DND-41 (cell line): ENCODE measurements around the gene SLC39A12.

Source experiments
- ATAC-seq: fragments of 200-7000 bp; cut with Tn5 transposase; 3 replicates; pipeline ENCODE4 v1.9.1; 2021; ENCODE audit warnings: low read depth; ENCODE audit not compliant: insufficient read depth
- DNase-seq: peaks from one replicate; pipeline ENCODE4 v3.0.0-alpha.2; 2020
- H2AFZ ChIP-seq: 2 replicates; pipeline ENCODE4 v1.6.0; 2012; ENCODE audit warnings: low read depth, low read length
- H3K27ac ChIP-seq: 2 replicates; pipeline ENCODE4 v1.5.1; 2012; ENCODE audit warnings: low read length, inconsistent platforms
- H3K27me3 ChIP-seq: fragments of 200-600 bp; sonication (generic); 2 replicates; pipeline ENCODE4 v1.6.0; 2012; ENCODE audit warnings: low read length, mild to moderate bottlenecking, inconsistent platforms; ENCODE audit not compliant: insufficient read depth, poor library complexity
- H3K36me3 ChIP-seq: 2 replicates; pipeline ENCODE4 v1.5.1; 2012; ENCODE audit warnings: low read length, inconsistent platforms; ENCODE audit not compliant: insufficient read depth
- H3K4me1 ChIP-seq: 2 replicates; pipeline ENCODE4 v1.5.1; 2012; ENCODE audit warnings: mild to moderate bottlenecking, low read length; ENCODE audit not compliant: insufficient read depth
- H3K4me2 ChIP-seq: 2 replicates; pipeline ENCODE4 v1.6.0; 2012; ENCODE audit warnings: mild to moderate bottlenecking, moderate library complexity, low read length, inconsistent platforms; ENCODE audit not compliant: insufficient read depth
- H3K4me3 ChIP-seq, 2 experiments: fragments of 200-600 bp in 1 of 2; shearing (Covaris generic) in 1 of 2; 2 replicates each; pipeline ENCODE4 v1.5.1; 2012 to 2016; ENCODE audit warnings: inconsistent platforms in 2 of 2, low read length in 2 of 2, mild to moderate bottlenecking in 2 of 2, low read depth in 1 of 2, moderate library complexity in 1 of 2
- H3K79me2 ChIP-seq: 2 replicates; pipeline ENCODE4 v1.6.0; 2012; ENCODE audit warnings: low read length, inconsistent platforms; ENCODE audit not compliant: insufficient read depth
- H3K9ac ChIP-seq: 2 replicates; pipeline ENCODE4 v1.6.0; 2012; ENCODE audit warnings: low read depth, mild to moderate bottlenecking, inconsistent platforms, low read length, moderate library complexity
- H3K9me3 ChIP-seq: 2 replicates; pipeline ENCODE4 v1.5.1; 2012; ENCODE audit warnings: low read length, moderate library complexity, mild to moderate bottlenecking, inconsistent platforms; ENCODE audit not compliant: insufficient read depth, severe bottlenecking
- H4K20me1 ChIP-seq: 2 replicates; pipeline ENCODE4 v1.6.0; 2012; ENCODE audit warnings: low read length; ENCODE audit not compliant: insufficient read depth
- EZH2 ChIP-seq: IDR thresholded peaks from 3 replicates; pipeline ENCODE4 v1.6.1; 2012; ENCODE audit warnings: borderline replicate concordance, low read depth, mild to moderate bottlenecking, moderate library complexity, low read length, inconsistent platforms; ENCODE audit not compliant: severe bottlenecking
- TF ChIP-seq, protein P1 (sequence below): IDR thresholded peaks from 2 replicates; pipeline ENCODE4 v1.5.1; 2012; ENCODE audit warnings: borderline replicate concordance, low read length, moderate library complexity, mild to moderate bottlenecking; ENCODE audit not compliant: poor library complexity, severe bottlenecking; ENCODE audit errors: extremely low read depth

SLC39A12 gene

DNA sequence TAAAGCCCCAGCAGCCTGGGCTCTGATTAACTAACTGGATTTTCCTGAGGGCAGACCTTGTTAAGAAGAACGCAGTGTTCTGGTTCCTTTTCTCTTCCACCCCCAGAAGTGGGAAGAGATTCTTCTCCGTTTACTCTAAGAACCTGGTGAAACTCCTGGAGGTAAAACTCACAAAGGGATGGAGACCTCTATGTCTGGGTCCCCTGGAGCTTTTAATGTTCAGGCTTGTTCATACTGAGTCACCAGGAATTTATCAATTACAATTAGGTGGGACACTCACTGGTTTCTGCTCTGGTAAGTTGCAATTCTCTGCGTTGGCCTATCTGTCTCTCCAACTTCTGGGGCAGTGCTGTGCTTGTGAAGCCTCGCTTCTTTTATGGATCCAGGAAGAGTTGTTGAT lies 115.2 kb downstream of the SLC39A12 start:
- Histone ChIP-seq H2AFZ (no peak overlapping the region), H3K79me2 (no peaks in the 10 kb centered on the region)
- no peak for ATAC-seq

DNA sequence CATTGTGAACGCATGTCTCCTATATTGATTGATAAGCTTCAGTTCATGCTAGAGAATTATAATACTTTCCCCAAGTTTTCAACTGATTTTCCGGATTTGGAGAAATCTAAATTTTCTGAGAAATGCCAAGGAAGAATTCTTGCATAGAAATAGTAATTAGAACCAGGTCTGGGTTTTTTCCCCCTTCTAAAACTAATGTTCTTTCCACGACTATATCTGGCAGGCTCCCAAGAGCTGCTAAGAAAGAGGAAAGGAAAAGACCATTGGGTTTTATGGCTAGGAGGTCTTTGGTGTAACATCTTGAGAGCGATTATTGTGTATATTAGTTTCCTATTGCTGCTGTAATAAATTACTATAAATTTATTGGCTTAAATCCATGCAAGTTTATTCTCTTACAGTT lies 116.7 kb downstream of the SLC39A12 start:
- no peak for ATAC-seq
- H3K9me3 ChIP-seq = no peaks in the 10 kb centered on the region
- no peaks in the 10 kb centered on the region for H4K20me1 ChIP-seq
- no peaks in the 10 kb centered on the region for H3K4me1 ChIP-seq
- no peak overlapping the region for H3K9ac ChIP-seq
- H3K36me3 ChIP-seq = no peaks in the 10 kb centered on the region
- no peak overlapping the region for H3K4me3 ChIP-seq
- no peak overlapping the region for H2AFZ ChIP-seq
- no peak for DNase-seq
- no peak overlapping the region for H3K4me2 ChIP-seq
- TF ChIP-seq EZH2 = no peak
- TF ChIP-seq, protein P1, sequence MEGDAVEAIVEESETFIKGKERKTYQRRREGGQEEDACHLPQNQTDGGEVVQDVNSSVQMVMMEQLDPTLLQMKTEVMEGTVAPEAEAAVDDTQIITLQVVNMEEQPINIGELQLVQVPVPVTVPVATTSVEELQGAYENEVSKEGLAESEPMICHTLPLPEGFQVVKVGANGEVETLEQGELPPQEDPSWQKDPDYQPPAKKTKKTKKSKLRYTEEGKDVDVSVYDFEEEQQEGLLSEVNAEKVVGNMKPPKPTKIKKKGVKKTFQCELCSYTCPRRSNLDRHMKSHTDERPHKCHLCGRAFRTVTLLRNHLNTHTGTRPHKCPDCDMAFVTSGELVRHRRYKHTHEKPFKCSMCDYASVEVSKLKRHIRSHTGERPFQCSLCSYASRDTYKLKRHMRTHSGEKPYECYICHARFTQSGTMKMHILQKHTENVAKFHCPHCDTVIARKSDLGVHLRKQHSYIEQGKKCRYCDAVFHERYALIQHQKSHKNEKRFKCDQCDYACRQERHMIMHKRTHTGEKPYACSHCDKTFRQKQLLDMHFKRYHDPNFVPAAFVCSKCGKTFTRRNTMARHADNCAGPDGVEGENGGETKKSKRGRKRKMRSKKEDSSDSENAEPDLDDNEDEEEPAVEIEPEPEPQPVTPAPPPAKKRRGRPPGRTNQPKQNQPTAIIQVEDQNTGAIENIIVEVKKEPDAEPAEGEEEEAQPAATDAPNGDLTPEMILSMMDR = no peak
- H3K27ac ChIP-seq = no peak overlapping the region
- no peaks in the 10 kb centered on the region for H3K27me3 ChIP-seq
- H3K79me2 ChIP-seq = no peaks in the 10 kb centered on the region

More for the DNA sequence above, 115.2 kb downstream of the SLC39A12 start:
- Histone ChIP-seq H4K20me1 (no peaks in the 10 kb centered on the region), H3K27me3 (no peaks in the 10 kb centered on the region), H3K9ac (no peak overlapping the region), H3K9me3 (no peaks in the 10 kb centered on the region), H3K4me1 (no peaks in the 10 kb centered on the region), H3K4me2 (no peak overlapping the region), H3K27ac (no peak overlapping the region), H3K4me3 (no peak overlapping the region), H3K36me3 (no peaks in the 10 kb centered on the region)
- TF ChIP-seq, protein P1 = no peak
- TF ChIP-seq EZH2 = no peak
- no peak for DNase-seq

DNA sequence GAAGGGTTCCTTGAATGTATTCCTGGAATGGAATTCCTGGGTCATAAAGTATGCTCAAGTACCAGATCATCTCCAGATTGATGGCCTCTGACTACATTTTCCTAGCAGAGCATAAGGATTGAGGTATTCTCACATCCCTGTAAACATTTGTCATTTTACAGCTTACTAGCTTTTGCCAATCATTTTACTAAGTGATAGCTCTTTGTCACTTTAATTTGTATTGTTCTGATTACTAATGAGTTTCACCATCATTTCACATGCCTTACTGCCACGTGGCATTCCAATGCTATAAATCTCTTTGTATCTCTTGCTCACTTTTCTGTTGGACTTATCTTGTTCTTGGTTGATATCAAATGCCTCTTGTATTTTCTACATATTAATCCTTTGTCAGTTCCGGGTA lies 119.9 kb downstream of the SLC39A12 start:
- Histone ChIP-seq H3K9ac (no peak overlapping the region), H3K36me3 (no peaks in the 10 kb centered on the region), H4K20me1 (no peaks in the 10 kb centered on the region), H3K27ac (no peak overlapping the region), H3K4me1 (no peaks in the 10 kb centered on the region), H3K27me3 (no peaks in the 10 kb centered on the region), H3K4me3 (no peak overlapping the region), H3K4me2 (no peak overlapping the region), H3K79me2 (no peaks in the 10 kb centered on the region), H3K9me3 (no peaks in the 10 kb centered on the region), H2AFZ (no peak overlapping the region)
- ATAC-seq (no peak), DNase-seq (no peak)
- no peak for TF ChIP-seq EZH2
- TF ChIP-seq, protein P1 = no peak

DNA sequence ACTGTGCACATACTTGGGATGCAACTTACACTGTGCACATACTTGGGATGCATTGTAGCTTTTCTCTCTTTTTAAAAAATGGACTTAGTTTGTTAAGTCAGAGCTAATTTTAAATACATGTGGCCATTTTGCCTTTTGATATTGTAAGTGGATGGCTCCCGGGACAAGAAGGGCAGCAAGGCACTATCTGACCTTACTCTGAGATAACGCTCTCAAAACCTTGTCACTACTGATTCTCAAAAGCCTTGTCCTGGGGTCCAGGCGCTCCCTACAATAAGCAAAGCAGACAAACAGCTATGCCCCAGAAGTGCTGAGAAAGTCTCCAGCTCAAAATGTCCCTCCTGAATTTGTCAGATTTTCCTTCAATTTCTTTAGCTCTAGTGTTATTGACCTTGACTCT lies 121.6 kb downstream of the SLC39A12 start:
- Histone ChIP-seq H3K27me3 (peaks cover 2% of the 10 kb centered on the region), H3K4me2 (no peak overlapping the region), H3K4me1 (no peaks in the 10 kb centered on the region), H2AFZ (no peak overlapping the region), H3K36me3 (no peaks in the 10 kb centered on the region), H3K4me3 (no peak overlapping the region), H4K20me1 (no peaks in the 10 kb centered on the region), H3K9me3 (no peaks in the 10 kb centered on the region), H3K9ac (no peak overlapping the region), H3K79me2 (no peaks in the 10 kb centered on the region), H3K27ac (no peak overlapping the region)
- DNase-seq = no peak
- no peak for TF ChIP-seq EZH2
- TF ChIP-seq, protein P1 = no peak
- no peak for ATAC-seq
